Lung microvascular endothelial cell (primary cell): Measurements from ENCODE around the gene MPHOSPH10. TPM values are rescaled to one million over a fixed set of nuclear protein-coding genes. Genes with fewer than 3 reads are reported as not detected.
"Not testable (repeated sequence)": the region's sequence is repeated elsewhere in the genome, so short reads cannot be mapped to it uniquely, and the experiment has no call there.

Source experiments
- DNase-seq, 2 donors: peaks; one replicate each; pipeline versions ENCODE4 v3.0.0 to v3.0.0-alpha.2; 2010; ENCODE audit warnings: low read depth in 2 of 2
- total RNA-seq: library from RNA; depleted of rRNA; stranded (reverse); fragments of >200 nt; gene quantifications from 2 replicates; pipeline ENCODE4 v1.2.1, GENCODE V29; 2014

MPHOSPH10 gene
- total RNA-seq, 1 donor from 2014 or later, result 14.9 TPM

DNA sequence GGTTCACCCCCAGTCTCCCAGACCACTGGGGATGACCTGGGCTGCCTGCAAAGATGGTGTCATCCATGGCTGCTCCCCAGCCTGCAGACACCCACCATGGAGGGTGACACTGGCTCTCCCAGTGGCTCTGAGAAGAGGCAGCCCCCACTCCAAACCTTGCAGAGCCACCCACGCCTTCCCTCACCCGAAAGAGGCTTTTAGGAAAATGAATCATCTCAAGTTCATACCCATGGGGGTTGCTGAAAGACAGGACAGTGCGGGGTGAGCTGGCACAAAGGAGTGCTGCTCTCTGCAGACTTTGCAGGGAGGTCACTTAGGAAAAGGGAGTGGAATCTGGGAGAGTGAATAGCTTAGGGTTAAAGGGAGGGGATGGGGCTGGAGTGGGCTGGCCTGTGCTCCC lies 36.4 kb downstream of the MPHOSPH10 start:
- no peak for DNase-seq

DNA sequence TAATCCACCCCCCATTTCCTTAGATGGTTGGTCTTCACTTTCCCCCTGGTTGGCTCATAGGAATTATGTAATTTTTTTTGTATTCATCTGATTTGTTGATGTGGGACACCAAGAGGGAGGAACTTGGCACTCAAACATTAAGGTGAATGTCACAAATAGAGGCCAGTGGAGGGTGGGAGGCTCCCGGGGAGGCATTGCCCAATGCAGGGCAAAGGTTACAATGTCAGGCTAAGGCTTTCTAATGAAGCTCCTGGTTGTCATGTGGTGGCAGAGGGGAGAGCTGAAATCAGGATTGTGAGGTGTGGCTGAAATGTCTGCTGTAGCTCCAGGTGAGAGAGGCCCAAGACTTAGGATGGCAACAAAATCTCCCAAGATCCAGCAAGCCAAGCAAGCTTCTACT lies 42.7 kb downstream of the MPHOSPH10 start:
- DNase-seq, result no peak

DNA sequence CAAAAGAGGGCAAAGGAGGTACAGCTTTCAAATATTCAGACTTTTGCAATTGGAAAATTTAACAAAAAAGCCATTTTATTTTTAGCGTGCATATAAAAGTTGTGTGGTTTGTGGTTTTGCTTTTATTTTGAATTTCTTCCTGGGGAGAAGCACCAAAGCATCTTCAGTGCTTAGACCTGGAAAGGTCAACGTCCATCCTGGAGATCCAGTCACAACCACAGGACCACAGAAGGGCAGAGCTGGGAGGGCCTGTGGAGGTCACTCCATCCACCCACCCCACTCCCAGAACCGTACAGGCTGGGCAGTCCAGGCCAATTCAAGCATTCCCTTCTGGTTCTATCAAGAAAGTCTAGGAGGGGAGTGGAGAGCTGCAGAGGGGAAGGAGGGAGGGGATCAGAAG lies 43.8 kb downstream of the MPHOSPH10 start:
- DNase-seq, result no peak

DNA sequence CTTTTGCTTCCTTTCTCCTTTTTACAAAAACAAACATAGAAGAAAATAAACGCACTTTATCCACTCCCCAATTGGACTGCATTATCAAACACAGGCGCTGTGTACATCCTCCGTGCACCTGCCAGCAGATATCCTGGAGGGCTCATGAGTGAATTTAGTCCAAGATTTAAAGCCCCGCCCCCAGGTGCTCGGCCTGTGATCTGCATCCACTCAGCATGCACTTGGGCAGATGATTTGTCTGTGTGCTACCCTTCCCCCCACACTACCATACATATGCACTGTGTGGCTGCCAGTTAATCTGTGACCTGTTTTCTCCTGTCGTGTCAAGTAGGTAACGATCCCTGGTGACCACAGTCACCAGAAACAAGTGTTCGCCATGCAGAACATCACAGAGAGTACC lies 48.4 kb downstream of the MPHOSPH10 start:
- DNase-seq, result not testable (repeated sequence)

DNA sequence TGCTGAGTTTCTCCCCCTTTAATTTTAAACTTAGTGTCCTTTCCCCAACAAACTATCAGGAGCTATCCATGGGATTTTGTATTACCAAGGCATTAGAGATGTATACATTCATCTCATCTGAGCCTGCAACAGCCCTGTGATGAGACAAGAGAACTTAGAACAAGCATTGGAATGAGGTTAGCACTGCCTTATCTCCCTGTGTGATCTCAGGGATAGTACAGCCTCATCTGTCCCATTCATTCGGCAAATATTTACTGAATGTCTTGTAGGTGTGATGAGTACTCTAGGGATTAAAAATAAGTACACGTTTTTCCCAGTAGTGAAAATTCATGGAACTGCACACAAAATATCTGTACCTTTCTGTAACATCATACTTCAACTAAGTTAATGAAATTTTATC lies 50.9 kb downstream of the MPHOSPH10 start:
- DNase-seq, result no peak

DNA sequence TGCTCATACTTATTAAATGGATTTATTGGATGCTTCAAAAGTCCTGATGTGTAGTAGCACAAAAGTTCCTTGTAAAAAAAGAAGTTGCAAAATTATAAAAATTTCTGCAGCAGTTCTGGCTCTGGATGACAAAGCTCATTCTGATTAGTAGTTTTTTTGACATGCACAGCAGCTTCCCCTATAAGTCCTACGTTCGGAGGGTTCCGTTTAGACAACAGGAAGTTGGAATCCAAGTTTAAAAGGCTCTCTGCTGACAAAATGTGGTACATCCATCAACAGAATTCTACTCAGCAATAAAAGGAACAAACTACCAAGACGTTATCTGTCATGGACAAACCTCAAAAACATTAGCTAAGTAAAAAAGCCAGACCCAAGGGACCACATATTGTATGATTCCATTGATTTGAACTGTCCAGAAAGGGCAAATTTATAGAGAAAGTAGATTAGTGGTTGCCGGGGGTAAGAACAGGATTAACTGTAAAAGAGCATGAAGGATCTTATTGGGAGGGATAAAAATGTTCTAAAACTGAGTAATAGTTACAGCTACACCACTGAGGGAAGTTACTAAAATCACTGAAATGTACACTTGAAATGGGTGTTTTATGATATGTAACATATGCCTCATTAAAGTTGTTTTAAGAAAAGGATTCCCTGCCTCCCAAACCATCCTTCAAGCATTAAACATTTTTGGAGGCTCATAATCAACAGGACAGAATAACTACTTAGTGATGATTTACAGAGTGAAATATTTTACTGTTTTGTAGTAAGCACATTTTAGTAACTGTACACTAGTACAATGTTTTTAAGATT lies 53.1 kb downstream of the MPHOSPH10 start:
- DNase-seq, result not testable (repeated sequence)

DNA sequence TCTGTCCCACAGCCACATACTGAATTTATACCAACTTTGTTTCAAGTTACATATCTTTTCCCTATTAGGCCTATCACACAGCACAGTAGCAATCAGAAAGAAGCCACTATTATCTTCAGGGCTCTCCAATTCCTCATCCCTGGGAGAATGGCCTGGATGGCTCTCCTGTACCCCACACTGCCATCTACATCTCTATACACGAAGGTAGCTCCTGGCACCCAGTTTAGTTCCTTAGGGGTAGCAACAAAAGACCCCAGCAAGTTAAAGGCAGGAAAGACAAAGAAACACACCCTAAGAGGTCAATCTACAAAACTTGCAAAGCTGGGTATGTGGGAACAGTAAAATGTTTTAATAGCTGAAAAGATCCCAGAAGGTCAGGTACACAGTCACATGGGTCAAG lies 56.5 kb downstream of the MPHOSPH10 start:
- no peak for DNase-seq

DNA sequence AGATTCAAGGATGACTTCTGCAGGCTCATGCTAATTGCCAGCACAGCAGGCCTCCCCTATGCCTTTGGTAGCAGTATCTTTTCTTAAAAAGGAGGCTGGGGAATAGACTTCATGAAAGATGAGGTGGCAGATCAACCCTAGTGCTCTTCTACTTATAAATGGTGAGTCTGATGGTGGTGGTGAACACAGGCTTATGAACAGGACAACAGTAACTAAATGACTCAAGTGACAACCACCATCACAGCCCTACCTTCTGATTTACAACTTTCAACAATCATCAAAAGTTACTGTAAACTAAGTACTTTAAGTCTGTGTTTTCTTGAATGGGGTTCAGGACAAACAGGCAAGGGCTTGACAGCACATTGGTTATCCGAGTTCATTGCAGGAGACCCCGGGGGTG lies 57.2 kb downstream of the MPHOSPH10 start:
- no peak for DNase-seq

DNA sequence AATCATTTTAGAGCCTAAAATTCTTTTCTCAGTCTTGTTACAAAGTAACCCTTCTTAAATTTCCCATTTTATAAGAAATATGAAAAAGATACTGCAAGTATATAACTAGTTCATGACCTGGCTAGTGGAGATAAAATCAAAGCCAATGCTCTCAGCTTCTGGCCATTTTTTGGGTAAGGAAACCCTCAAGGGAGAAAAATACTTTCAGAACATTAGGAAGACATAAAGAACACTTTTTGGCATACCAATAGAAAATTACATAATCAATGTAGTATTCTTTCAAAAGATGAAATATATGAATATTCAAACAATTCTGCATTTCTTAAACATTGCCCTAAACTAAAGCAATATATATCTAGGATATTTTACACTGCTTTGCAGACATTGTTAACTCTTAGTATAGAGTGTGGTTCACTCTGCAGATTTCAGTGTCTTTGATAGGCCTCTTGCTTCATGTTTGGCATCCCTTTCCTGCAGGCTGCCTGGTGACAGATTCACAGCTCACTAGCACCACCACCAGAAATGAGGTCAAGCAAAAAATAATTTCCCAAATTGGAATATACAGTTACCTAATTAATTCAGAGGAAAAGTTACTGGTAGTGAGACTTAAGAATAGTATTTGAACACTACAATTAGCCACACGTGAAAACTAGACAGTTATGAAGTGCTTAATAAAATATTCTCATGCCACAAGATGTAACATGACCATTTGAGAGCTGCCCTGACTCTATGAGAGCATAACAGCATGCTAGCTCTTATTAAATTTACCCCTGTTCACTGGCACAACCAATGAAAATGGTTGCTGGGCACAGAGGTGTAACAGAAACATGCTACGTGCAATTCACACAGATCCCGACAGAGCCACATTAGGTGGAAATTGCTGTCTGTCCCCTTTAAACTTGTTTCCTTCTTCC lies 60.5 kb downstream of the MPHOSPH10 start:
- DNase-seq, result peak; percentile 10 to 59

DNA sequence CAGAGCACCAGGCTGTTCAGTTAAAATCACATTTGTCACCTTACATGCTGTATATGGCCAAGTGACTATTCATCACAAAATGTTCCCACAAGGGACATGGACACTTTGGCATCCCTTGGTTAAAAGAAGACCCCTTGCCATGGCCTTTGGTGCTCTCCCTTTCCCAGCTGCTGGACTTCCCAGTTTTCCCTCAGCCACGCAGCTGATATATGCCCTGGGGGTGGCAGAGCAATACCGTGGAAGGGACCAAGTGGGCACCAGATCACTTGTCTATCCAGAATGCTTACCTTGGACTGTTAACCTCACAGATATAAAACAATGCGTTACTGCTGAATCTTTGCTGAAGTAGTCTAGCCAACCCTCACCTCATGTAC lies 61.1 kb downstream of the MPHOSPH10 start:
- no peak for DNase-seq

Other genes starting within 250 kb of the MPHOSPH10 start
- gene VAX2, start 230.1 kb upstream of the MPHOSPH10 start, total RNA-seq, result 0.22 TPM in 1 of 2 replicates, not detected in the other
- not detected in 2 replicates for gene ATP6V1B1, start 194.7 kb upstream of the MPHOSPH10 start, total RNA-seq
- 0.20 and 0.22 TPM in 2 replicates for gene ANKRD53, start 152.0 kb upstream of the MPHOSPH10 start, total RNA-seq
- 21.6 and 26.0 TPM in 2 replicates for gene TEX261, start 135.8 kb upstream of the MPHOSPH10 start, total RNA-seq
- 54.3 and 75.6 TPM in 2 replicates for gene NAGK, start 62.0 kb upstream of the MPHOSPH10 start, total RNA-seq
- 7.8 and 10.7 TPM in 2 replicates for gene MCEE, start 405 bp upstream of the MPHOSPH10 start, total RNA-seq
- gene PAIP2B, start 96.5 kb downstream of the MPHOSPH10 start, total RNA-seq, result 0.65 and 1.8 TPM in 2 replicates
- 68.2 and 85.7 TPM in 2 replicates for gene ZNF638, start 201.1 kb downstream of the MPHOSPH10 start, total RNA-seq